GM12878 (cell line): Measurements from ENCODE around the gene LRP1. TPM values are rescaled to one million over a fixed set of nuclear protein-coding genes. Genes with fewer than 3 reads are reported as not detected.

ENCODE experiments used
- BMI1 ChIP-seq: fragments of 450-650 bp; IDR thresholded peaks from 2 replicates; pipeline ENCODE4 v1.6.1; 2016; ENCODE audit warnings: mild to moderate bottlenecking, moderate library complexity, borderline replicate concordance
- CBFB ChIP-seq: IDR thresholded peaks from 2 replicates; pipeline ENCODE4 v1.6.1; 2016; ENCODE audit warnings: antibody characterized with exemption, low read depth
- CREB1 ChIP-seq: IDR thresholded peaks from 2 replicates; pipeline ENCODE4 v1.6.1; 2012; ENCODE audit warnings: low read depth, mild to moderate bottlenecking, inconsistent platforms
- E2F8 ChIP-seq: fragments of 450-650 bp; IDR thresholded peaks from 2 replicates; pipeline ENCODE4 v1.6.1; 2018; ENCODE audit warnings: mild to moderate bottlenecking, low read depth, moderate library complexity; ENCODE audit not compliant: partially characterized antibody
- EGR1 ChIP-seq, 2 experiments: IDR thresholded peaks; 1 replicate in 1 of 2; 2 replicates in 1 of 2; pipeline ENCODE4 v1.6.1; 2011 to 2012; ENCODE audit warnings: low read depth in 2 of 2, low read length in 2 of 2, borderline replicate concordance in 1 of 2, mild to moderate bottlenecking in 1 of 2, moderate library complexity in 1 of 2
- ELK1 ChIP-seq: IDR thresholded peaks from 2 replicates; pipeline ENCODE4 v1.6.1; 2012; ENCODE audit warnings: low read depth, low read length, improper control_type of control experiment
- GABPA ChIP-seq: IDR thresholded peaks from 2 replicates; pipeline ENCODE4 v1.6.1; 2014; ENCODE audit warnings: antibody characterized with exemption, low read depth, mild to moderate bottlenecking, inconsistent platforms
- HSF1 ChIP-seq: fragments of 150-350 bp; IDR thresholded peaks from 2 replicates; pipeline ENCODE4 v1.6.1; 2014; ENCODE audit warnings: mild to moderate bottlenecking, low read depth, low read length
- IKZF1 ChIP-seq: fragments of 450-650 bp; conservative IDR thresholded peaks from 2 replicates; pipeline ENCODE4 v1.6.1; 2017; ENCODE audit warnings: antibody characterized with exemption, mild to moderate bottlenecking
- JUNB ChIP-seq: IDR thresholded peaks from 2 replicates; pipeline ENCODE4 v1.6.1; 2016; ENCODE audit warnings: antibody characterized with exemption, mild to moderate bottlenecking
- MEF2A ChIP-seq: IDR thresholded peaks from 2 replicates; pipeline ENCODE4 v1.6.1; 2011; ENCODE audit warnings: low read depth, mild to moderate bottlenecking, low read length, moderate library complexity; ENCODE audit not compliant: insufficient read depth
- MXI1 ChIP-seq: fragments of 150-350 bp; IDR thresholded peaks from 2 replicates; pipeline ENCODE4 v1.6.1; 2011; ENCODE audit warnings: low read depth, mild to moderate bottlenecking, inconsistent platforms, low read length, improper control_type of control experiment
- NBN ChIP-seq: fragments of 450-650 bp; IDR thresholded peaks from 2 replicates; pipeline ENCODE4 v1.6.1; 2016
- NKRF ChIP-seq: fragments of 450-650 bp; conservative IDR thresholded peaks from 2 replicates; pipeline ENCODE4 v1.6.1; 2017; ENCODE audit warnings: mild to moderate bottlenecking, moderate library complexity
- POU2F2 ChIP-seq: IDR thresholded peaks from 3 replicates; pipeline ENCODE4 v1.6.1; 2011; ENCODE audit warnings: low read depth, mild to moderate bottlenecking, low read length, borderline replicate concordance
- SIX5 ChIP-seq: IDR thresholded peaks from 2 replicates; pipeline ENCODE4 v1.6.1; 2011; ENCODE audit warnings: mild to moderate bottlenecking, low read depth, low read length, moderate library complexity; ENCODE audit not compliant: severe bottlenecking
- SRF ChIP-seq, 2 experiments: IDR thresholded peaks; 2 replicates each; pipeline ENCODE4 v1.6.1; 2011; ENCODE audit warnings: low read depth in 2 of 2, low read length in 2 of 2, mild to moderate bottlenecking in 1 of 2, moderate library complexity in 1 of 2
- USF1 ChIP-seq: IDR thresholded peaks from 2 replicates; pipeline ENCODE4 v1.6.1; 2011; ENCODE audit warnings: borderline replicate concordance, low read depth, mild to moderate bottlenecking, moderate library complexity, mixed read lengths, low read length; ENCODE audit not compliant: insufficient read depth; ENCODE audit errors: extremely low read length
- ZNF274 ChIP-seq: IDR thresholded peaks from one replicate; pipeline ENCODE4 v1.8.0; 2011; ENCODE audit not compliant: insufficient read length, insufficient read depth
- ZZZ3 ChIP-seq: IDR thresholded peaks from 2 replicates; pipeline ENCODE4 v1.6.1; 2011; ENCODE audit warnings: low read depth; ENCODE audit not compliant: control insufficient read depth, insufficient read length
- polyA plus RNA-seq, 11 experiments: library from polyadenylated mRNA; depleted of rRNA in 4 of 11; unstranded in 6 of 11; stranded (reverse) in 5 of 11; fragments of >200 nt; fragmentation: Nextera tagmentation in 4 of 11; fragmentation: Illumina TruSeq in 1 of 11; extraction: Ambion mirVana in 4 of 11; extraction: Trizol in 1 of 11; gene quantifications; 1 replicate in 1 of 11; 2 replicates in 10 of 11; pipeline versions ENCODE4 v1.2.1 to v1.2.3, GENCODE V29; 2011 to 2016; ENCODE audit warnings: inconsistent platforms in 2 of 11, missing spikeins in 2 of 11, low read depth in 1 of 11
- total RNA-seq, 4 experiments: library from RNA; depleted of rRNA in 3 of 4; stranded (reverse); fragments of >200 nt in 3 of 4; fragmentation: Illumina TruSeq in 1 of 4; extraction: Trizol in 1 of 4; gene quantifications; 2 replicates each; pipeline versions ENCODE4 v1.2.1 to v1.2.3, GENCODE V29; 2013 to 2021

LRP1 gene
- total and polyA plus RNA-seq, 10 of the 15 experiments (the other 5 are each of a cell fraction or from before 2014, with no cell fraction given): under 0.01 to 1.1 (median 0.20) TPM; not detected in 2

GRCh38 chr12:57078519-57079404 is 49.5 kb upstream of the LRP1 start, which contains the start of gene NEMP1 (continued):
- TF ChIP-seq BMI1: peak; percentile 95
- 0 out of 2 replicates have a peak, but pooled peaks have one; percentile 50 for TF ChIP-seq HSF1
- peak; percentile 93 for TF ChIP-seq E2F8
- no peak for TF ChIP-seq ZZZ3
- peak; percentile 80 for TF ChIP-seq NBN
- TF ChIP-seq NKRF: peak; percentile 100
- TF ChIP-seq JUNB: no peak
- TF ChIP-seq ZNF274: no peak
- peak; percentile 77 to 97 for TF ChIP-seq SRF (IDR thresholded peaks at IDR 0.05; ENCODE audit: low read depth in 2 of 2, low read length in 2 of 2)
- 0 out of 2 replicates have a peak, but pooled peaks have one; percentile 33 for TF ChIP-seq MEF2A
- TF ChIP-seq POU2F2: peak; percentile 35; the same call in 1 of the 3 replicates
- peak; percentile 74 for TF ChIP-seq CREB1
- TF ChIP-seq GABPA: peak; percentile 95
- TF ChIP-seq EGR1 (IDR thresholded peaks at IDR 0.05; ENCODE audit: borderline replicate concordance in 1 of 2, low read depth in 2 of 2, low read length in 2 of 2): peak in 1 of 2 experiments; percentile 47; a peak in 1 of 3 replicates
- peak; percentile 5 for TF ChIP-seq SIX5
- 0 out of 2 replicates have a peak, but pooled peaks have one; percentile 39 for TF ChIP-seq IKZF1
- TF ChIP-seq CBFB: peak; percentile 48; the same call in 1 of the 2 replicates
- peak; percentile 83; the same call in 1 of the 2 replicates for TF ChIP-seq ELK1
- TF ChIP-seq USF1: peak; percentile 91
- TF ChIP-seq MXI1: peak; percentile 95
